DMS53 (cell line): ENCODE data around the gene RBCK1.
"Not testable (repeated sequence)": the region's sequence is repeated elsewhere in the genome, so short reads cannot be mapped to it uniquely, and the experiment has no call there.

Experiments used
- DNase-seq: peaks from one replicate; lab custom pipeline; 2025; lab: John Stamatoyannopoulos, UW

RBCK1 gene

DNA sequence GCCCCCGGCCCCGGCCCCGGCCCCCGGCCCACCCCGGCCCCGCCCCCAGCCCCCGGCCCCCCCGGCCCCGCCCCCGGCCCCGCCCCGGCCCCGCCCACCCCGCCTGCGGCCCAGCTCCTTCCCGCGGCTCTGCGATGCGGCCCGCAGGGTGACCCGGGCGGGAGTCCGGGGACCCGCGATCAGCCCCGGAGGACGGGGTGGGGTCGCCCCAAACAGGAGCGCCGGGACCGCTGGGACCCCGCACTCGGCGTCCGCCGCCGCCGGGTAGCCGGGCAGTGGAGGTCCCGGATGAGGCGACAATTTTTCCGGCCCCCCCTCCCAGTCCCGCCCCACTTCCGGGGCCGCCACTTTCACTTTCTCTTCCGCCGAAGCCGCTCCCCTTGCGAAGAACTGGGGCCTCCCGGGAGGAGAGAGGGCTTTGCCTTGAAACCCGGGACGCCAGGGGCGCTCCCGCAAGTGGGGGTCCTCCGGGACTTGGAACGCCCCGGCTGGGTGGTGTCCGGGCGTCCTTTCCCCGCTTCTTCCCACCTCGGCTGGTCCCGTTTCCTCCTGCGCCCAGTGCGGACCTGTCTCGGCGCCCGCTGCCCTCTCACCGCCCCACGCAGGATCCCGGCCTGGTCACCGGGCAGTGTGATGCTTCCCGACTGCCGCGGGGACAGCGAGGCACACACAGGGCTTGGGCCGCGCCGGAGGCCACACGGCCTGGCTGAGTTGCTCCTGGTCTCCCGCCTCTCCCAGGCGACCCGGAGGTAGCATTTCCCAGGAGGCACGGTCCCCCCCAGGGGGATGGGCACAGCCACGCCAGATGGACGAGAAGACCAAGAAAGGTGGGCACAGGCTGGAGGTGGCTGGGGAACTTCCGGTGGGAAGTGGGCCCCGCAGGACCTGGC, at the start of gene RBCK1:
RBCK1 (plus strand) TSS at position 347 of the 890 bp plus-strand sequence; CDS start at position 806, 459 bp downstream.
- DNase-seq, result peak; percentile 91

DNA sequence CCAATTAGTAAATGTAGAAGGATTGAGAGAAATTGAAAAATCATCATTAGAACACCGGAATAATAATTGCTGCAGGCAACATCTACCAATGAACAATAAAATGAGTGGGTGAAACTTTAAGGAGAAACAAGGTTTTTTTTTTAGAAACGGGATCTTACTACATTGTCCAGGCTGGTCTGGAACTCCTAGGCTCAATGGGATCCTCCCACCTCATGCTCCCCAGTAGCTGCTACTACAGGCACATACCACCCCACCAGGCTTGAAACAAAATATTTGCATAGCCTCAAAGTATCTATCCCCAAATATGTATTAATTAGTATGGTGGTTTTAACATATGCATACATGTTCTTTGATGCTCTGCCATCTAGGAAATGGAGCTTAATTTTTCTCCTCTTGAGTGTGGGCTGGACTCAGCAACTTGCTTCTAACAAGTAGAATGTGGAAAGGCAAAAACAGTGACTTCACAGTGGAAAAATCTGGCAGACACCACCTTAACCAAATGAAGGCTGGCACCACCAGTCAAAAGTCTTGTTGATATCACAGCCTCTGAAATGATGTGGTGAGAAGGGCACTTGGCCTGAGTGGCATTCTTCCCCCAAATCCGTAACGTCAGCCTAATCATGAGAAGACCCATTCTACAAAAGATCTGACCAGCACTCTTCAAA, 49.1 kb upstream of the RBCK1 start:
- DNase-seq, result no peak

DNA sequence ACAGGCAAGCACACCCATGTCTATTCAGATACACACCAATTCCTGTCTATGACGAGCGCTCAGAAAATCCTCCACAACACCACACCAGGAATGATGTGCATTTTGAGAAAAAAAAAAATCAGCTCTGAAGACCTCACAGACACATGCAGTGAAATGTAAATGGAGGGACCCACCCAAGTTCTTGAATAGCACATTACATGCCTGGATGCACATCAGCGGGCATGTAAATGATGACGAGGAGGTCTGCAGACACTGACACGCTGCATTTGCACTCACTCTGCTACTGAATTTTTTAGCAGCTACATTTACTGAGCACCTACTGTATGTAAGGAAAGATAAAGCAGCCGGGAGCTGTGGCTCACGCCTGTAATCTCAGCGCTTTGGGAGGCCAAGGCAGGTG, 46.5 kb upstream of the RBCK1 start:
- DNase-seq, result peak; percentile 45

DNA sequence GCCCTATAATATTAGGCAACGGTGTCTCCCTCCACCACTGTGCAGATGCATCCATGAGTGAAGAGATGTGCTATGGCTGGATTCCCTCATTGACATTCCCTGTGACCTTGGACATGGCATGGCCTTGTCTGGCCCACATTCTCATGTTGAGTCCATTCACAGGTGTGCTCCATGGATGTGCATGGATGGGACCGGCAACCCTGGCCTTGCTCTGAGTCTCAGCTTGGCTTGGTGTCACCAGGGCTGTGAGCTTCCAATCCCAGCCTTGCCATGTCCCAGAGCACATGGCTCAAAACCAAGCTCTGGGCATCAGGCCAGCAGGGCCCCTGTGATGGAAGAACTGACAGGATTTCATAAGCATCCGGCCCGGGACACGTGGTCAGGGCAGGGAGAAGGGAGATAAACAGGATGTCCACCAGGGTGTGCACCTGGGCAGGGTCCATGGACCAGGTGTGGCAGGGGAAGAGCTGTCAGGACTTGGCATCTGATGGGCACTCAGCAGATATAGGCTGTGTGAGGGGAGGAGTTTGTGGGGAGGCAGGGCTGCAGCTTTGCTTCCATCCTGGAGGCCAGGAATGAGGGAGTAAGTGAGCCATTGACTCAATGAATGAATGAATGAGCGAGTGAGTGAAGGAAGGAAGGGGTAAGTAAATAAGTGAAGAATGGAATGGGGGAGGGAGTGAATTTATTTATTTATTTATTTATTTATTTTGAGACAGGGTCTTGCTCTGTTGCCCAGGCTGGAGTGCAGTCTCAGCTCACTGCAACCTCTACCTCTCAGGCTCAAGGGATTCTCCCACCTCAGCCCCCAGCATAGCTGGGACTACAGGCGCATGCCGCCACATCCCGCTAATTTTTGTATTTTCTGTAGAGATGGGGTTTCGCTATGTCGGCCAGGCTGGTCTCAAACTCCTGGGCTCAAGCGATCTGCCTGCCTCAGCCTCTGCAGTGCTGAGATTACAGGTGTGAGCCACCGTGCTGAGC, 45.5 kb upstream of the RBCK1 start:
- peak; percentile 99 for DNase-seq

DNA sequence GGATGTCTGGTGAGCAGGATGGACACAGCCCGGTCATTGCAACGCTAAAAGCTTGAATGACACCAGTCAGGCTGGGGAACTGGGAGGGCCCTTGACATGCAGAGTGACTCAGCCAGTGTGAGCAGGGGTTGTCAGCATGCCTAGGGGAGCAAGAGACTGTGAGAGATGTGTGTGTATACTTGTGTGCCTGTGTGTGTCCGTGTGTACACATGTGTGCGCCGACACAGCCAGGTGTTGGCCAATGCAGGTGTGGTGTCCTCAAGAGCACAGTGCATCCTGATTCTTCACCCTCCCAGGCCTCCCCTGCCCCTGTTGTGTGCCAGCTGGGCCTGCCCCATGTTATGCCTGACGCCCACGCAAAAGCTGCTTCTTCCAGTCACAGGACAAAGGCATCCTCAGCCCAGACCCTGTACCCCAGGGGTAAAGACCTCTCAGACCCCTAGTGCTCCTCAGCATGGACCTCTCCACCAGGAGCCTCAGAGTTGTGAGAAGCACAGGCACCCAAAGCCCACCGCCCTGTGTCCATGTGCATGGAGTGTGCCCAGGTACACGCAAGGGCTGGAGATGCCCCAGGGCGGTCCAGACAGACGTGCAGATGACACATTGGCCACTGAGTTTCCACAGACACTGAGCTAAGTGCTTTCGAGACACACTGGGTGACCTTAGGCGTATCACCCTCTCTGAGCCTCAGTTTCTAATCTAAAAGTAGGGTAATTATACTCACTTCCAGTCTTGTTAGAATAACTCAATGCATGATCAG, 44.6 kb upstream of the RBCK1 start:
- peak; percentile 70 for DNase-seq

DNA sequence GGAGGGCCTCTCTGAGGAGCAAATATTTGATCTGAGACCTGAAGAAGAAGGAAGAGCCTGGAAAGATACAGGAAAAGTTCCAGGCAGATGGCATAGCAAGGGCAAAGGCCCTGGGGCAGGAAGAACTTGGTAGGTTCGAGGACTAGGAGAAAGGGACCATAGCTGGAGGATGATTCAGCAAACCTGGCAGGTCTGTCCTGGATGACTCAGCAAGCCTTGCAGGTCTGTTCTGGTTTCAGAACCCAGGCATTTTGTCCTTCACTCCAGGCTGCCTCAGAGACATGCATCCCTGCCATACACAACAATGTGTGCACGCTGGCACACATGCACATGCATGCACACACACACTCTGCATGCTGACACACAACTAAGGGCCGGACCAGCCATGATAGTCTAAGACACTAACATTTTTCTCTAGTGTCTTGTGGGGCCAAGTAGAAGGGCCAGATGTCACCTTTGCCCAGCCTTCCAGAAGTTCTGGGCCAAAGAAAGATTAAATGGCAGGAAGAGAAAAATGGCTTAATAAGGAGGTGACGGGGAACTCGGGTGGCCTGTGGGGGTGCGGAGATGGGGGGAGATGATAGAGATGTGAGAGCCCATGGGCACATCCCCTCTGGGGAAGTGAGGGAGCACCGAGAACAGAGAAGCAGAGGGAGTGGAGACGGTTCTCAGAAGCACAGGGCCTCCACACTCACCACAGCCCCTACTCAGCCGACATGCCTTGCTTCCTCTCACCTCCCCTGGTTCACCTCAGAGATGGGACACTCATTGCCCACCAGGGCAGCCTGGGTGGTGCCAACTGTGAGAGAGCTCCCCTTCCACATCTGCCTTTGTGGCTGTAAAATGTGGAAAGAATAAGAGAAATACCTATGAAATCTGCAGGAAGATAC, 42.9 kb upstream of the RBCK1 start:
- DNase-seq, result peak; percentile 69

DNA sequence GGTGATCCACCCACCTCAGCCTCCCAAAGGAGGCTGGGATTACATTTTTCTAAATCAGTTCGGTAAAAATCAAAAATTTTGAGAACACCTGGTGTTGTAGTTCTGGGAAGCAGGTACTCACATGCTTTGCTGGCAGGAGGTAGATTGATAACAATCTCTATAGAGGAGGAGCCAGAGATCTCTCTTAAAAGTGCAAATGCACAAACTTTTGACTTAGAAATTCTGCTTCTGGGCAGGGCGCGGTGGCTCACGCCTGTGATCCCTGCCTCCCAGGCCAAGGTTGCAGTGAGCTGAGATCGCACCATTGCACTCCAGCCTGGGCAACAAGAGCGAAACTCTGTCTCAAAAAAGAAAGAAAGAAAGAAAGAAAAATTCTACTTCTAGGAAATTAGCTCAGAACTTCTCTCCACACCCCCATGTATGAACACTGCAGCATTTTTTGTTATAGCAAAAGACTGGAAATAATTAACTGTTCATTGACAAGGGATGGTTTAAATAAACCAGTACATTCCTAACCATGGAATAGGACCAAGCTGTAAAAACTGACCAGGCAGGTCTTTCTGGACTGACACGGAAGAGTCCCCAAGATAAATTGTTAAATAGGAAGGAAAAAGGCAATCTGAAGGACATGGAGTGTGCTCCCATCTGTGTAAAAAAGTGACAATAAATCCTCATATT, 41.9 kb upstream of the RBCK1 start:
- peak; percentile 38 for DNase-seq

DNA sequence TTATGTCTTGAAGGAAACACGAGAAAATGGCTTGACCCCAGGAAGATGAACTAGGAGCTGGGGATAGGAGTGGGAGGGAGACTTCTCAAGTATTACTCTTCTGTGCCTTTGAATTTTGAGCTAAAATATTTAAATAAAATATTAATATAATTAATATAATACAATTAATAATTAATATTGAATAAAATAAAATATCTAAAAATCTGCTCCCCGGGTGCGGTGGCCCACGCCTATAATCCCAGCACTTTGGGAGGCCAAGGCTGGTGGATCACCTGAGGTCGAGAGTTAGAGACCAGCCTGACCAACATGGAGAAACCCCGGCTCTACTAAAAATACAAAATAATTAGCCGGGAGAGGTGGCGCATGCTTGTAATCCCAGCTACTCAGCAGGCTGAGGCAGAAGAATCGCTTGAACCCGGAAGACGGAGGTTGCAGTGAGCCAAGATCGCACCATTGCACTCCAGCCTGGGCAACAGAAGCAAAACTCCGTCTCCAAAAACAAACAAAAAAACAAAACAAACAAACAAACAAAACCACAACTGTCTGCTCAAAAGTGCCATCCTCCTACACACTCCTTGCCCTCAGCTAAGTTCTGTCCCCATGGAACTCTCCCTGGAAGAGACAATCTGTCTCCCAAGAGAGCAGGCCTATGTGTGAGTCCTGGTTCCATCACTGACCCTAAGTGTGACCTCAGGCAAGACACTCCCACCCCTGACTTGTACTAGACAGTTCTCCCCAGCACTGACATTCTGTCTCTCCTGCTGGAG, 41.2 kb upstream of the RBCK1 start:
- no peak for DNase-seq

DNA sequence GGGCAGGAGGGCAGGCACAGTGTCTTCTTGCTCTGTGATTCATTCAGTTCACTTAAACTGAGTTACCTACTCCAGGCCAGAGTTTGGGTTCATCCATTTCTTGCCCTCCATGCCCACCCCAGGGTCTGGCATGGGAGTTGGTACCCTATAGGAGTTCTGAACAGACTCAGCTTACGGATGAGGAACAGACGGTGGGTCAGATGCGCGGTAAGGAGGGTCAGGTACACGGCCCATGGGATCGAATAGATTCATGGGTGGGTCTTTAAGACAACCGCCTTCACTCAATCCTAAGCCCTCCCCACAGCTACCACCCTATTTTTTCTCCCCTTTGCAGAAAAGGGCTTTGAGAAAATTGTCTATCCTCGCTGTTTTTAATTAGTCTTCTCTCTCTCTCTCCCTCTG, 40.6 kb upstream of the RBCK1 start:
- no peak for DNase-seq

DNA sequence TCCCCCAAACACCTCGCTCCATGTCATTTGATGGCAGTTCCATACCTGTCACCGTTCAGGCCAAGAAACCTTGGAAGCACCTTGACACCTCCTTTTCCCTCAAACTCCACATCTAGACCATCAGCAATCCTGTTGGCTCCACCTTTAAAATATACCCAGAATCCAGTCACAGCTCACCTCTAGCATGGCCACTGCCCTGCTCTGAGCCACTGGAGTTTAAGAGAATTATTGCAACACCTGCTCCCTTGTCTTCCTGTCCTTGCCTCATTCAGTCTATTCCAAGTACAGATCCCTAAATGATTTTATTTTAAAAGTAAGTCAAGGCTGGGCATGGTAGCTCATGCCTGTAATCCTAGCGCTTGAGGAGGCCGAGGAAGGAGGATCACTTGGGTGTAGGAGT, 39.2 kb upstream of the RBCK1 start:
- no peak for DNase-seq

DNA sequence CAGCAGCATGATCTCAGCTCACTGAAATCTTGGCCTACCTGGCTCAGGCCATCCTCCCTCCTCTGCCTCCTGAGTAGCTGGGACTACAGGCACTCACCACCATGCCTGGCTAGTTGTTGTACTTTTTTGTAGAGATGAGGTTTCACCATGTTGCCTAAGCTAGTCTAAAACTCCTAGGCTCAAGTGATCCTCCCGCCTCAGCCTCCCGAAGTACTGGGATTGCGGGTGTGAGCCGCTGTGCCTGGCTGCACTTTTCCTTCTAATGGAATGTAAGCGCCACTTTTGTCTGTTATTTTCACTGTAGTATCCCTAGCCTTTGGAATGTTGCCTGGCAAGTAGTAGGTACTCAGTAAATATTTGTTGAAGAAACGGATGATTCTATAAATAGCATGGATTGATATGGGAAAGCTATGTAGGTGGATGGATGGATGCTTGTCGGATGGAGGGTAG, 37.9 kb upstream of the RBCK1 start:
- peak; percentile 81 for DNase-seq

DNA sequence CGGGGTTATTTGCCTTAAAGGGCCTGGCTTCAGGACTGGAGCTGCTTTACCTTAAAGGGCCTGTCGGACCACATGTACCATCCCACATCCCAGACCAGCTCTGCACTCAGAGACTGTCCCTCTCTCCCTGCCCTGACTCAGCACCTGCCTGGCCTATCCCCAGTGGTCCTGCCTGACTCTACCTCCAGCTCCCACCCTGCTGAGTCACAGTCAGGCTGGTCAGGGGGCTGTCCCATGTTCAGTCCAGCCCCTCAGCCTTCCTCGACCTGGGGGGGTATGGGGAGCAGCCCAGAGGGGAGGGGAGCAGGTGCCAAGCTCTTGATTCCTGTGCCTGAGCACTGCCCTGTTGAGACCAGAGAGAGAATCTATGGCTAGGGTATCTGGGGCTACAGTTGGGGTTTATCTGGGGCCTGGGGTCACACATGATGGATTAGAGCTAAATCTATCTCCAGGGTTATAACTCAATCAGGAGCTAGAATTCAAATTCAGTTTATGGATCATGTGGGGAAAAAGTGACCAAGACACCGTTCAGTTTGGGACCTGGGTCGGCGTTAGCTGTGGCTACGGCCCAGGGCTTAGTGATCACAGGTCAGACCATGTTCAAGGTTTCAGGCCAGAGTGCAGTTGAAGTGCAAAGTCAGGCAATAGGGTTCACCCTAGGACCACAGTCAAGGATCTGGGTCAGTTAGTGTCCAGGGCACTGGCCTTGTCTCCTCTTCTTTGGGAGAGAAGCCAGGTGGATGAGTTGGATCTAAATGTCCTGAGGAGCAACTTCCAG, 36.9 kb upstream of the RBCK1 start:
- DNase-seq, result no peak

DNA sequence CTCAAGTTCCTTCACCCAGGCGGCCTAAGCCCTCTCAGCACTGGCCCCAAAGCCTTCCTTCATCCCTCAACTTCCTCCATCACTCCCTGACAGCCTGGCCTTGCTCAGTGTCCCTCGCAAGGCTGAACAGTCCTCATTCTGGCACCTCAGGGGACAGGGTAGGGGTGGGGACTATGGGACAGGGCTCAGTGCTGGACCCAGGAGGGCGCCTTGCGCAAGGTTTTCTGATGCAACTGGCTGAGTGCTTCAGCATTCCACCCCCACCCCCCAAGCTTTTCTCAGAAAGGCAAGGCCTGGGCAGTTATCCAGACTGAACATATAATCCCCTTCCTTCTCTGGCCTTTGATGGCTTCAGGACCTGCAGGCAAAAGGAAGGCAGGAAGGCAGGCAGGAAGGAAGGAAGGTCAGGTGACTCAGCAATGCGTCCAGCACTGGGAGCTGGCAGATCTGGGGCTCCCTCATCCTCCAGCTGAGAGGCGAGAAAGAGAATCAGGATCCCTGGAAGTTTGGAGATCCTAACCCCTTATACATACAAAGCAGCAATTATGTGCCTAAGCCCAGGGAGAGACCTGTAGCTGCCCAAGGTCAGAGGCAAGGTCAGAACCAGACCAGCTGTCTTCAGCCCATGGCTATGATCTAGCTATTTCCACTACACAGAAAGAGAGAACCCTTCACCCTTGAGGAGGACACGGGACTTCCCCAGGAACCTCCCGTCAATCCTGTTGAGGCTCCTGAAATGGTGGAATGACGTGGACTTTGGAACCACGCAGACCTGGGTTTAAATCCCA, 36.1 kb upstream of the RBCK1 start:
- DNase-seq, result peak; percentile 51

DNA sequence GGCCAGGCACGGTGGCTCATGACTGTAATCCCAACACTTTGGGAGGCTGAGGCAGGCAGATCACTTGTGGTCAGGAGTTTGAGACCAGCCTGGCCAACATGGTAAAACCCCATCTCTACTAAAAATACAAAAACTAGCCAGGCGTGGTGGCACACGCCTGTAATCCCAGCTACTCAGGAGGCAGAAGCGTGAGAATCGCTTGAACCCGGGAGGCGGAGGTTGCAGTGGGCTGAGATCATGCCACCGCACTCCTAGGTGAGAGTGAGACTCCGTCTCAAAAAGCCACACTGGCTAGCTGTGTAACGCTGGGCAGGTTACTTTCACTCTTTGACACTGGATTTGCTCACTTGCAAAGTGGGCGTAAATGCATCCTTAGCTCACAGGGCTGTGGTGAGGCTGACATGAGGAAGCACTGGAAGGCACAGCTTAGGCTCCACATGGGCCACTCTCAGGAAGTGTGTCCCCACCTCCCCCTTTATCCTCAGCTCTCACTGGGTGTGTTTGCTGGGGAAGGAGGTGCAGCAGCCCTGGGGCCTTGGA, 35.5 kb upstream of the RBCK1 start:
- not testable (repeated sequence) for DNase-seq

DNA sequence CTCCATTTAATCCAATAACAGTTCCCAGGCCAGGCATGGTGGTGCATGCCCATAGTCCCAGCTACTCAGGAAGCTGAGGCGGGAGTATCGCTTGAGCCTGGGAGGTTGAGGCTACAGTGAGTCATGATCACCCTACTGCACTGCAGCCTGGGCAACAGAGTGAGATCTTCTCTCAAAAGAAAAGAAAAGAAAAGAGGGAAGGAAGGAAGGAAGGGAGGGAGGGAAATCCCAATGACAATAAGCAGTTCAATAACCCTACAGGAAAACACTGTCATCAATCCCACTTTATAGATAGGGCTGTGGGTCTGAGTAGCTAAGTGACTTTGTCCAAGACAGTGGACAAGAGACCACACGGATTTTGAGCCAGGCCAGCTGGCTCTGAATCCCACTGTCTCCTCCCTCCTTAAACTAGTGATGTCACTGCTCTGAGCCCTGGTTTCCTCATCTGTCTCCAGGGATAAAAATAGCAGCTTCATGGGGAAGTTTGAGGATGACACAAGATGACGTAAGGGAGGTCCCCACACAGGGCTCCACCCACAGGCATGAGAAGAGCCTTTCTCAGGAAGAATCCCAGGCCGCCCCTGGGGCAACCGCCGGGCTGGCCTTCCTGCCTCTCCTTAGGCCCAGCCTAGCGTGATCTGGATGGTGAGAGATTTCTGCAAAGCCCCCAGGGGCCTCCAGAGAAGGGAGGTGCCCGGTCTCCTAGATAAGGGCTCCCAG, 34.8 kb upstream of the RBCK1 start:
- DNase-seq, result peak; percentile 38

DNA sequence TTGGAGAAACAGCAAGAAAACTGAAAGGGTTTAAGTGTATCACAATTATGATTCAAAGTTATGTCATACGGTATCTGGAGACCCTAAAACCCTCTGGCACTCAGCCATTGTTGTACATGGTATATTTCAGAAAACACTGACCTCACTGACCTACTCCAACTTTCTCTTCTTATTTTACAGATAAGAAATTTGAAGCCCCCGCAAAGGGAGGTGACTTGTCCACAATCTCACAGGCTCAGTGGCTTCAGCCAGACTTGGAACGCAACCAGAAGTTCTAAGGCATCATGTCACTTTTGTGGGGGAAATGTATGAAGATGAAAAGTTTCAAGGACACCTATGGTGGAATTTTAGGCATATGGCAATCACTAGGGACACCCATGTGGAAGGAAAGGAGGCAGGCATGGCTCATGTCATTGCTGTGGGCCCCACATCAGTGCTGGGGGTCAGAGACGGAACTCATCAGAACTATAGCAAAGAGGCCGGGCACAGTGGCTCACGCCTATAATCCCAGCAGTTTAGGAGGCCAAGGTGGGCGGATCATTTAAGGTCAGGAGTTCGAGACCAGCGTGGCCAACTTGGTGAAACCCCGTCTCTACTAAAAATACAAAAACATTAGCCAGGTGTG, 32.7 kb upstream of the RBCK1 start:
- no peak for DNase-seq
